ENCODE results near the gene LACRT. TPM values are rescaled to one million over a fixed set of nuclear protein-coding genes. Genes with fewer than 3 reads are reported as not detected.

The LACRT gene
- total and polyA plus RNA-seq, 2 experiments from 2014 or later = not detected

GRCh38 chr12:54584128-54584527, 50.6 kb downstream of the LACRT start:
- H3K27ac ChIP-seq = no peak overlapping the region
- no peak for DNase-seq
- no peaks in the 10 kb centered on the region for H3K4me1 ChIP-seq (ENCODE audit: insufficient read depth)
- no peak overlapping the region for H2AFZ ChIP-seq
- H3K9me2 ChIP-seq (ENCODE audit: insufficient read depth) = no peaks in the 10 kb centered on the region
- no peaks in the 10 kb centered on the region for H3F3A ChIP-seq (ENCODE audit: insufficient read depth)
- no peaks in the 10 kb centered on the region for H3K9me3 ChIP-seq (ENCODE audit: low read depth)
- no peak overlapping the region for H3K9ac ChIP-seq
- no peak overlapping the region for H3K4me3 ChIP-seq
- TF ChIP-seq EZH2 (IDR thresholded peaks at IDR 0.05; ENCODE audit: insufficient read depth, poor library complexity, severe bottlenecking) = no peak
- TF ChIP-seq EZH2phosphoT487 (IDR thresholded peaks at IDR 0.05; ENCODE audit: insufficient read depth, low read depth) = no peak
- in situ Hi-C loops (cut with MboI) = no loop called here
- H3K79me2 ChIP-seq (ENCODE audit: insufficient read depth) = no peaks in the 10 kb centered on the region
- peaks cover 43% of the 10 kb centered on the region for H3K27me3 ChIP-seq (replicated peaks; ENCODE audit: insufficient read depth)
- WGBS, 2 experiments (ENCODE audit: low coverage in 1 of 2, low lambda C conversion rate in 2 of 2, missing lambda C conversion rate in 2 of 2) = 40 to 41% methylated on average over 9 of the region's 9 CpGs
- no peak overlapping the region for H3K4me2 ChIP-seq (ENCODE audit: unreplicated experiment)
- H3K36me3 ChIP-seq (ENCODE audit: low read depth) = no peaks in the 10 kb centered on the region
- no peaks in the 10 kb centered on the region for H4K20me1 ChIP-seq (ENCODE audit: insufficient read depth)

GRCh38 chr12:54583726-54584125, 51.0 kb downstream of the LACRT start:
- in situ Hi-C loops (cut with MboI) = no loop called here

GRCh38 chr12:54581412-54581811, 53.3 kb downstream of the LACRT start:
- no peaks in the 10 kb centered on the region for H3K79me2 ChIP-seq (ENCODE audit: insufficient read depth)
- no peak overlapping the region for H3K9ac ChIP-seq
- no peak for TF ChIP-seq EZH2 (IDR thresholded peaks at IDR 0.05; ENCODE audit: insufficient read depth, poor library complexity, severe bottlenecking)
- H4K20me1 ChIP-seq (ENCODE audit: insufficient read depth) = no peaks in the 10 kb centered on the region
- 79 to 82% methylated on average over 6 of the region's 6 CpGs for WGBS, 2 experiments (ENCODE audit: low coverage in 1 of 2, low lambda C conversion rate in 2 of 2, missing lambda C conversion rate in 2 of 2)
- H2AFZ ChIP-seq = no peak overlapping the region
- H3K4me3 ChIP-seq = no peak overlapping the region
- no peaks in the 10 kb centered on the region for H3K4me1 ChIP-seq (ENCODE audit: insufficient read depth)
- no peak for DNase-seq
- no peak overlapping the region for H3K4me2 ChIP-seq (ENCODE audit: unreplicated experiment)
- H3K27me3 ChIP-seq (replicated peaks; ENCODE audit: insufficient read depth) = peaks cover 21% of the 10 kb centered on the region; the same call in 1 of the 2 replicates
- no peaks in the 10 kb centered on the region for H3K36me3 ChIP-seq (ENCODE audit: low read depth)
- H3K9me3 ChIP-seq (ENCODE audit: low read depth) = no peaks in the 10 kb centered on the region
- no peak overlapping the region for H3K27ac ChIP-seq
- in situ Hi-C loops (cut with MboI) = no loop called here
- H3K9me2 ChIP-seq (ENCODE audit: insufficient read depth) = no peaks in the 10 kb centered on the region
- no peaks in the 10 kb centered on the region for H3F3A ChIP-seq (ENCODE audit: insufficient read depth)

More at GRCh38 chr12:54583726-54584125, 51.0 kb downstream of the LACRT start:
- WGBS, 2 experiments (ENCODE audit: low coverage in 1 of 2, low lambda C conversion rate in 2 of 2, missing lambda C conversion rate in 2 of 2) = 35 to 41% methylated on average over 4 of the region's 4 CpGs
- Histone ChIP-seq H3K4me1 (ENCODE audit: insufficient read depth) (no peaks in the 10 kb centered on the region), H3K27ac (no peak overlapping the region), H3K27me3 (replicated peaks; ENCODE audit: insufficient read depth) (peaks cover 39% of the 10 kb centered on the region), H3K4me2 (ENCODE audit: unreplicated experiment) (no peak overlapping the region), H3F3A (ENCODE audit: insufficient read depth) (no peaks in the 10 kb centered on the region), H3K36me3 (ENCODE audit: low read depth) (no peaks in the 10 kb centered on the region), H4K20me1 (ENCODE audit: insufficient read depth) (no peaks in the 10 kb centered on the region), H3K9me3 (ENCODE audit: low read depth) (no peaks in the 10 kb centered on the region), H3K79me2 (ENCODE audit: insufficient read depth) (no peaks in the 10 kb centered on the region), H3K4me3 (no peak overlapping the region), H2AFZ (no peak overlapping the region), H3K9me2 (ENCODE audit: insufficient read depth) (no peaks in the 10 kb centered on the region), H3K9ac (no peak overlapping the region)
- no peak for TF ChIP-seq EZH2 (IDR thresholded peaks at IDR 0.05; ENCODE audit: insufficient read depth, poor library complexity, severe bottlenecking)
- no peak for TF ChIP-seq EZH2phosphoT487 (IDR thresholded peaks at IDR 0.05; ENCODE audit: insufficient read depth, low read depth)
- DNase-seq = no peak

Other genes with a start within 250 kb of the LACRT start
- gene ITGA5, start 215.6 kb downstream of the LACRT start, total RNA-seq (2014; rRNA removed; shearing (Covaris generic)) = 496 and 541 TPM in 2 replicates
- gene ITGA5, start 215.6 kb downstream of the LACRT start, polyA plus RNA-seq (2016; fragmentation: Nextera tagmentation; extraction: Ambion mirVana) = 402 and 416 TPM in 2 replicates
- gene GTSF1, start 161.3 kb downstream of the LACRT start, total RNA-seq (2014; rRNA removed; shearing (Covaris generic)) = not detected in 2 replicates
- gene GTSF1, start 161.3 kb downstream of the LACRT start, polyA plus RNA-seq (2016; fragmentation: Nextera tagmentation; extraction: Ambion mirVana) = 0.29 TPM in 1 of 2 replicates, not detected in the other
- gene NCKAP1L, start 137.1 kb downstream of the LACRT start, total RNA-seq (2014; rRNA removed; shearing (Covaris generic)) = not detected in 2 replicates
- 0.10 and 0.11 TPM in 2 replicates for gene NCKAP1L, start 137.1 kb downstream of the LACRT start, polyA plus RNA-seq (2016; fragmentation: Nextera tagmentation; extraction: Ambion mirVana)
- not detected in 2 replicates for gene PDE1B, start 85.3 kb downstream of the LACRT start, total RNA-seq (2014; rRNA removed; shearing (Covaris generic))
- not detected in 2 replicates for gene PDE1B, start 85.3 kb downstream of the LACRT start, polyA plus RNA-seq (2016; fragmentation: Nextera tagmentation; extraction: Ambion mirVana)
- gene PPP1R1A, start 46.2 kb downstream of the LACRT start, total RNA-seq (2014; rRNA removed; shearing (Covaris generic)) = not detected in 2 replicates
- gene PPP1R1A, start 46.2 kb downstream of the LACRT start, polyA plus RNA-seq (2016; fragmentation: Nextera tagmentation; extraction: Ambion mirVana) = not detected in 2 replicates
- not detected in 2 replicates for gene DCD, start 13.5 kb upstream of the LACRT start, total RNA-seq (2014; rRNA removed; shearing (Covaris generic))
- not detected in 2 replicates for gene DCD, start 13.5 kb upstream of the LACRT start, polyA plus RNA-seq (2016; fragmentation: Nextera tagmentation; extraction: Ambion mirVana)
- not detected in 2 replicates for gene MUCL1, start 219.6 kb upstream of the LACRT start, total RNA-seq (2014; rRNA removed; shearing (Covaris generic))
- gene MUCL1, start 219.6 kb upstream of the LACRT start, polyA plus RNA-seq (2016; fragmentation: Nextera tagmentation; extraction: Ambion mirVana) = not detected in 2 replicates